GM21526 (cell line): ENCODE measurements around the gene KRT79.

Experiments used
- ATAC-seq: cut with Tn5 transposase; IDR thresholded peaks from one replicate; pipeline ENCODE4 v1.9.1; 2021; ENCODE audit warnings: moderate library complexity; ENCODE audit not compliant: unreplicated experiment, low FRiP score

Gene KRT79

DNA sequence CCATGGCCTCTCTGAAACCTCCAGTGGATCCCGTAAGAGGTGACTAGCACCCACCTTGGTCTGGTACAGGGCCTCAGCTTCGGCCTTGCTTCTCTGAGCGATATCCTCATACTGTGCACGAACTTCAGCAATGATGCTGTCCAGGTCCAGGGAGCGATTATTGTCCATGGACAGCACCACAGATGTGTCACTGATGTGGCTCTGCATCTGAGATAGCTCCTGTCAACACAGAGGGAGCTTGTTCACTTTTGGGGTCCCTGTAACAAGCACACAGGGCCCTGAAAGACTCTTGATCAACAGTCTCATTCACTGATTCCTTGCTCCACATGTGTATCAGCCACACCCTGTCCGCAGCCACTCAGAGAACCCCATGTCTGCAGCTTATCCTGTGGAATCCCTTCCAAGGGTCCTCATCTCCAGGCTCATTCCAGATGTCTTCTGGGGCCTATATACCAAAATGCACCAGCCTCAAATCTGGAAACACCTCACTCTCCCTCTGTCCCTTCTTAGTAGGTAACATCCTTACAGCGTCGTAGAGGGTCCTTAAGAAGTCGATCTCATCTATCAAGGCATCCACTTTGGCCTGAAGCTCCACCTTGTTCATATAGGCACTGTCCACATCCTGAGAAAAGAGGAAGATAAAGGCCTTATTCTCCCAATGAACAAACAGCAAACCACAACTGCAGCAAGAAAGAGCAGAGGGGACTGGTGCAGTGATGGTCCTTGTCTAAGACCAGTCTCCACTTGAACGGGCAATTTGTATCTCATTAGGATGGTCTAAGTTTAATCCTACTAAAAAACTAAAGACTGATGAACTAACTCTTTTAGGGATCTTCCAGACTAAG, 41.7 kb downstream of the KRT79 start:
- ATAC-seq = no peak

DNA sequence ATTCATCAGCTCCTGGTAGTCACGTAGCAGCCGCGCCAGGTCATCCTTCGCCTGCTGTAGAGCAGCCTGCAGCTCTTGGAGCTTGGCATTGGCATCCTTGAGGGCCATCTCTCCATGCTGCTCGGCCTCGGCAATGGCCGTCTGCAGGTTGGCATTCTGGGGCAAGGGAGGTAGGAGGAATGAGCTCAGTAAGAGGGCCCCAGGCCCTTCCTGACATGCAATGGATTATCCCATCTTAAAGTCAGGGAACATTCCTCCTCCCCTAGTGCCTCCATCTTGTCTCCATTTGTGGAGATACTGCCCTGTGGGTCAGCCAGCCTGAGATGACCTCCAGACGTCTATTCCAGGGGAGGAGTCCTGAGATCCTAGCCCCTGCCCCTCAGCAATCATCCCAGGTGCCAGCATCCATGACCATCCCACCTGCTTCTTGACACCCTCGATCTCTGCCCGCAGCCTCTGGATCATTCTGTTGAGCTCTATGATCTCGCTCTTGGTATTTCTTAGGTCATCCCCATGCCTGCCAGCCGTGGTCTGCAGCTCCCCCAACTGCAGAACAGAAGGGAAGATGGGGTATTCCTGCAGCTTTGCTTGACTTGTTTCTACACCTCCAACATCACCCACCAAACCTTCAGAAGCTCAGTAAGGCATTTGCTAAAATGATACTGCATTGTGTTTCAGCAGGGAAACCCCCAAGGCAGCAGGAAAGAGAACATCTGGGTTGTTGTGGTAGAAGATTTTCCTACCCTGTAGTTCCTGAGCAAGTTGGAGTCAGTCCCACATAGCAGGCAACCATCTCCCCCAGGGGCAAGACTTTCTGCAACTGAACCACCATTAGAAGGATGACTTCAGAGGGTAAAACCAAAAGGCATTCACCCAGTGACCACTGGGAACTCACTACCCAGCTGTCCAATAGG, 42.6 kb downstream of the KRT79 start:
- ATAC-seq = no peak

DNA sequence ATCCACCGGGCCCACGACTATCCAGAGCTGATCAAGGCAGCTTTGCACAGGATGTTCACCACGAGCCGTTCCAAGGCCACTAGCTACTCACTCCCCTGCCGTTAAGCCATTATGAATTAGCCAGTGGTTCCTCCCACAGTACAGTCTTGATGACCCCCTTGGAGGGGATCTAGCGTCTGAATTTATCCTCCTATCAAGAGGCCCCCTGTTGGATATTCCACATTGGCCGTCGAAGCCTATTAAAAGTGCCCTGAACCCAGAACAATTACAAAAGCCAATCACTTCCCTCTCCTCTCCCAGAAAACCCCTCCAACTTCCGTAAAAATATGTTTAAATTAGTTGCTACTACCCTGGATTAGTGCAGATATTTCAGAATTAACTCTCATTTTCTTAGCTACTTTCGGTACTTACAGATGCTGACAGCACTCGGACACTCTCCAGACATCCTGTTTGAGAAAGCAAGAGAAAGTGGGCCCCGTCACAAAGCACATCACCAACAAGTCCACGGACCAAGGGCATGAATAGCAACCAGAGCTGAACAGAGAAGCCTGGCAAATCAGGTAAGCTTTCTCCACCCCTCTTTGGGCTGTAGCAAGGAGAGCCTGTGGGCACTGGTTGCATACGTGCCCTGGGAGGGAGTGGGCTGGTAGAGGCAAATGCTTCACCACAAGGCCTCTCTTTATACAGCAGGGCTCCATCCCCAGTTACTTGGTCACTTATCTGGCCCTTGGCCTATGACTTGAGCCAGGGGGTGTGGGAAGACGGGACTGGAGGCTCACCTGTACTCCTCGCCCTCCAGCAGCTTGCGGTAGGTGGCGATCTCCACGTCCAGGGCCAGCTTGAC, 43.5 kb downstream of the KRT79 start:
- ATAC-seq = no peak

DNA sequence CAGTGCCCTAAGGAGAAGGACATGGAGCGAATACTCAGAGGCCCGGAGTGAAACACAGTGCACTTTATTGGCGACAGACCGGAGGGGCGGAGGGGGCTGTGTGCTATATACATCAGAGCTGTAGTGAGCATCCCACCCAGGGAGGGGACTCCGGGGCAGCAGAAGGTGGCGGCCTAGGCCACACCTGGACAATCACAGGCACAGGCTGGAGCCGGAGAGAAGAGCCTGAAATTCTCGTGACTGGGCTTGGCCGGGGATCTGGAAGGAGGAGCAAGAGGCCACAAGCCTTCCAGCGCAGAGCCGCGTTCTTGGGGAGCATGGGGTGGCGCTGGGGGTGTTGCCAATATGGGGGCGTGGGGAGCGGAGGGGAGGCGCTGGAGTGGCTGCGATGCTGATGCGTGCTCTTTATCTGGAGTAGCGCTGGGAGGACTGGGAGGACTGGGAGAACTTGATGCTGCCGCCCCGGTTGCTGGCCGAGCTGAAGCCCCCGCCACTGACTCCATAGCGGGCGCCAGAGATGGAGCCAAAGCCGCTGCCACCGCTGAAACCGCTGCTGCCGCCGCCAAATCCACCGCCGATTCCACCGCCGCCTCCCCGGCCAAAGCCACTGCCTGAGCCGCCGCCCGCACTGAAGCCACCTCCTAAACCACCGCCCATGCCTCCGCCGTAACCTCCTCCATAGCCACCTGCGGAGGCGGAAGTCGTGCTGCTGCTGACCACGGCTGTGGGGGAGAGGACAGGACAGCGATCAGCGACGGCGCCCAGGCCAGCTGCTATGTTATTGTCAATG, 44.3 kb downstream of the KRT79 start:
- ATAC-seq = no peak

DNA sequence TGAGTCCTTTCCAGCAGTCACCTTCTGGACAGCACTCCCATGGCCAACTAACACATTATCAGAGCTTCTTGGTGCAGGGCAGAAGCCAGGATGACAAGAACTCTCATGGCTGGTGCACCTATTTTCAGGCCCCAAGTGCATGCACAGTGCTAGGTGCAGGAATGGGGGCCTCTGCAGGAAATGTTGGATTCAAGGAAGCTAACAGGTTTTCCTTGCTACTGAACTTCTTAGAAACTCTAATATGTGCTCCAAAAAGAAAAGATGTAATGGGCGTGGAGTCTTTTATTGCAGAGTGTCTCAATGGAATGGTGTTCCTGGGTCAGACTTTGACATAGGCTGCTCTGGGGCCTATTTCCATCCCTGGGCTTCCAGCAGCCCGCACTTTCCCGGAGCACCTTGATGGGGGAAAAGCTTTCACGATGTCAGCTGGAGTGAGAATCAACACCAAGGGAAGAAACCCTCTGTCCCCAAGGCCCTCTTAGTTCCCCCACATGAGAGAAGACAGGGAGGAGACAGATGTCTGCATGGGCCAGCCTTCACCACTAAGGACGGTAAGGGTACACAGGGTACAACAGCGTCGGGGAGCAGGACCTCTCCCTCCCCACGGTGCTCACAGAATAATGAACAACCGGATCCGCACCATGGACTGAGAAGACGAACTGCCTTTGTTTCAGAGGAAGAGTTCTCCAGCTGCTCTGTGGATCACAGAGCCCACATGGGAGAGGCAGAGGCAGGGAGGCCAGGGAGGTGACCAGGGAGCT, 45.1 kb downstream of the KRT79 start:
- no peak for ATAC-seq

DNA sequence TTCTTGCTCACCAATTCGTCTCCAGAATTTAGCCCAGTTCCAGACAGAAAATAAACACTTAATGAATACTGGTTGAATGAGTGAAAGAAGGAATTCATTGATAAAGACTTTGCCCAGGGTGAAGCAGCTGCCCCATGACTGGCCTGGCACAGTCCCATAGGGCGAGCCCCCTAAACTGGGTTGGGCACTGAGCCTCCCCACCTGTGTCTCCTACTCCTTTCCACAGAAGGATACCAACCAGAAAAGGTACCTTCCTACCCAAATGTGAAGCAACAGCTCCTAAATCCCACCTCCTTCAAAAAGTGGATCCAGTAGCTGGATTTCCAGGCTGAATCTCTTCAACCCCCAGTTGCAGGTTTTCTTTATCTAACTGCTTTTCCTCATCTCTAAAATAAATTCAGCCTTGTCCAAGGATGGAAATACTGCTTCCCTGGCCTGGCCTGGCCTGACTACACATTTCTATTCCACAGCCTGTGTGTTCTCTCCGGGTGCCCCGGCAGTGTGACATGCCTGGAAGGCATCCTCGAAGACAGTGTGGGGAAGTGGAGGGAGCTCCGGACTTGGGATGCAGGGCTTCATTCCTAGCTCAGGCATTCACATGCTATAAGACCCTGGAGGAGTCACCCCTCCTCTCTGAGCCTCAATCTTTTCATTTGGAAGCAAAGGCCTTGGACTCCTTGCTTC, 45.8 kb downstream of the KRT79 start:
- no peak for ATAC-seq

DNA sequence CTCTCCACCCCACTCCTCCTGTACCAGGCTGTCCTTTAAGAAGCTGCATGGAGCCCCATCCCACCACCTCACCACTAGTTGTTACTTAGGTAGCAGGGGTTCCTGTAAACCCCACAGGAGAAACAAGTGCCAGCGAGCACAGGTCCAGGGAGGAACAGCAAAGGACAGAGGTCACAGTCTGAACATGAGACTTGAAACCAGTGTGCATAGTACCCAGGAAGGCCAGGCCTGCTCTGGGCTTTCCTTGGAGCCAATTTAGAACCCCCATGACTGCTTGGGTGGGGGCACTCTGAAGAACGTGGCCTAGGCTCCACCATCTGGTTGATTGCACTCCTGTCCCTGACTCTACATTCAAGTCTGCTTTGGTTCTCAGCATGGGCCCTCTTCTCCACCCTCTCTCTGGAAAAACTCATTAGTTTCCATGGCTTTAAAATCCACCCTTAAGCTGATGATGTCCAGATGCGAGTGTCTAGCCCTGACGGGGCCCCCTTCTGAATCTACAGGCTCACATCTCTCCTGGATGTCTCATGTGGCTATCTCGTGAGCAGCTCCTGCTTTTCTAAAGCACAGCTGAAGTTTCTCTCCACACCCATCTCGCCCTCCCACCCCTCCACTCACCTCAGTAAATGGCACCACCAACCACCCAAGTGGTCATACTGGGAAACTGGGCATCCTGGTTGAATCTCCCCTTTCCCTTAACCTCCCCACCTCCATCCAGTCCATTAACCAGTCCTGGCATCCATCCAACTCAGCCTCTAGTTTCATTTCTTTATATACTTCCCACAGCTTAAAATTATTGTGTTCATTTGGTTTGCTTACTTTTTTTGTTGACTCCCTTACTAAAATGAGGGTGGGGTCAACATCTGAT, 46.6 kb downstream of the KRT79 start:
- ATAC-seq = no peak

DNA sequence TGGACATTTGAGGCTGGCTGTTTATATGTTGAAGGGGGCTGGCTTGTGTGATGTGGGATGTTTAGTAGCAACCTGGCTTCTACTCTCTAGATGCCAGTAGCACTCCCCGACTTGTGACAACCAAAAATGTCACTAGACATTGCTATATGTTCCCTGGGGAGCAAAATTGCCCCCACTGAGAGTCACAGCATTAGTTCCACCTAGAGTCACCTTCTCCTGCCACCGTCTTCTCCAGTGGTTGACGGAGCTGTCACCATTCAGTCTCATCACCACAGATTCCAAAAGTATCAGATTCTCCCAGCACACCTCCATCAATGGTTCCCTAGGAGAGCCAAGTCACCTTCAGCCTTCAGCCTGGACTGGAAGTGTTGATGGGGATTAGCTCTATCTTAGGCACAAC, 49.2 kb downstream of the KRT79 start:
- no peak for ATAC-seq

DNA sequence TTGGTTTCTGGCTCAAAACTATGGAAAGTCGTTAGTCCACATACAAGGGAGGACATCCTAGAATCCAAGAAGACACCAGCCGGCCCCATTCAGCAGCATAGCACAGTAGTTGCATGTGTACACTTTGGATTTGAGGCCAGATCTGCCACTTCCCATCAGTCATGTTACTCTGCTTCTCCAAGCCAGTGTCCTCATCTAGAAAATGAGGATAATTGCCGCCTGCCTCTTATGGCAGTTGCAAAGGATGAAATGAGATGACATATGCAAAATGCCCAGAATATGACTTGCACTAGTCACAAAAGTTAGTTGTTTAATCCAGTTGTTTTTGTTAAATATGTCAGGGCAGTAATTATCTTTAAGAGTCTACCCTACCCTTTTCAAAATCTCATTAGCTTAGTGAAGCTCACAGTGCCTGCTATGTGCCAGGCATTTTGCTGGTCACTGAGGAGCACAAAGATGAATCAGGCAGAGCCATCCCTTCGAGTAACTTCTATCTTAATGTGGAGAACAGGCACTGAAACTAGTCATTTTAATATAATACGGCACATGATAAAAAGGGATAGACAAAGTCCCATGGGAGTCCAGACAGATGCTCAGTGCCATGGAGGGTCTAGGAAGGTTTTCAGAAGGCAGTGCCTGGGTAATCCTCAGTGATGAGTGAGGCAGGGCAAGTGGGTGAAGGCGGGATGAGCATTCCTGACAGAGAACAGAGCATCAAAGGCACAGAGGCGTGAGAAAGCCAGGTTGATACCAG, 50.4 kb downstream of the KRT79 start:
- no peak for ATAC-seq

DNA sequence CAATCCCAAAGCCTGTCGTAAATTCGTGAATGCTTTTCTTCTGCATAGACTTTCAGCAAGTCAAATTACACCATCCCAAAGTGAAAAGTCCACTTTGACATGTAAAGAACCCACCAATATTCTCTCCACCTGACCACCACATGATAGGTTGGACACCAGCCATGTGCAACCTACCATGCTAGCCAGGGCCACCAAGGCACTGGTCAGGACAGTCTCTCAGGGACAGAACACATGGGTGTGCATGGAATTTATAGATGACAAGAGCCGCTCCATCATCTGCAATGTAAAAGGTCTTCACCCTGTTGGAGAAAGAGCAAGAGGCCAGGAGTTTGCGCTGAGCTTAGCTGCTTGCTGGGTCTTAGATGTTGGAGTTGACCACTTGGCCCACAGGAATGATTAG, 51.6 kb downstream of the KRT79 start:
- no peak for ATAC-seq

DNA sequence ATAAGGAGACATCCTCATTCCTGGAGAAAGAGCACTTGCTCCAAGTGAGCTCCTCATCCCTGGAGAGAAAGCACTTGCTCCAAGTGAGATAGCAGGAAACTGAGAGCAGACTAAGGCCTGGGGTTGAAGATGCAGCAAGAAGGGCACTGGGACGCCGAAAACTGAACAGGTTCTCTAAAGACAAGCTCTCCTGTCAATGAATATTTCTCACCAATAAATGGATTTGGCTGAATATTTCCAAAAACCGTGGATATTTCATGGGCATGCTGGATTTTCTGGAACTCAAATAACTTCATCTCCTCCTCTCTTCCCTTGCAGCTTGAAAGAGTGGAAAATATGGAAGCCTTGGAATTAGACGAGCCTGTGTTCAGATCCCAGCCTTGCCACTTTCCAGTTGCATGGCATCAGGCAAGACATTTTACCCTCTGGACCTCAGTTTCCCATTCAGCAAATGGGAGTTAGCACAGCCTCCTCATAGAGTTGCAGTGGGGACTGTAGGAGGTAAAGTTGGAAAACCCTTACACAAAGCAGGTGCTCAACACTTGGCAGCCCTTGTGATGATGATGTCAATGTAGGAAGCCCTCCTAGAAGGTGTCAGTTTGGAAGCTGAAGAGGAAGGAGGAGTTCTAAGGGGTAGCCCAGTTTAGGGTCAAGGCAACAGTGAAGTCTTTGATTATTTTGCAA, 52.6 kb downstream of the KRT79 start:
- no peak for ATAC-seq

DNA sequence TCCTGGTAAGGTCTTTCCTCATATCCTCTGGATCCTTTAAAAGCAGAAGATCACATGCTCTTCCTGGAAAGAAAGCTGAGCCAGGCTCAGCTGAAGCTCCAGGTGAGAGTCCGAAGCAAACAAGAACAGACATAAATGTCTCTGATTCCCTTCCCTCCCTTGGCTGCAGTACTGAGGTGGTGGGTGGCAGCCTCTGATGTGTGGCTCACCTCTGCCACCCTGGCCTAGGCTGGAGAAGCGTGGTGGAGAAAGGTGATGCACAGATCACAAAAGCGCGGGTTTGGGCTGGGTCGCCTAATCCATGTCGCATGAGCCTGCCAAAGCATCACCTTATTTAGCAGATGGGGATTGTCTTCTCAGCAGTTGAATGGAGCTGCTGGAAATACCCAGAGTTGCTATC, 54.2 kb downstream of the KRT79 start:
- ATAC-seq = no peak

DNA sequence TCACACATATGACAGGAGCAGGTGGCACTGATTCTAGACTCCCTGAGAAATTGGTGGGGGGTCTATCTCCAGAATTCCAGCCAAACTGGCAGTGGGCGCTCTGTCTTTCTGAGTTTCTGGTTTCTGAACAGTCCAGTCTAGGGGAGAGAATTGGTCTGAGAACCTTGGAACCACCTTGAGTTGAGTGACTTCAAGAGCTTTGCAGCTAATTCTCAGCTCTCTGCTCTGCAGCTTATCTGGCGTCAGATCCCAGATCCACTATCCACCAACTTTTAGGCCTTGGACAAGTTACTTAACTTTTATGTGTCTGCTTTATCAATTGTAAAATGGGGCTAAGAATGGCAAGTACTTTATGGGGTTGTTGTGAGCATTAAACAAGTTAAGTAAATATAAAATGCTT, 55.3 kb downstream of the KRT79 start:
- ATAC-seq = no peak

DNA sequence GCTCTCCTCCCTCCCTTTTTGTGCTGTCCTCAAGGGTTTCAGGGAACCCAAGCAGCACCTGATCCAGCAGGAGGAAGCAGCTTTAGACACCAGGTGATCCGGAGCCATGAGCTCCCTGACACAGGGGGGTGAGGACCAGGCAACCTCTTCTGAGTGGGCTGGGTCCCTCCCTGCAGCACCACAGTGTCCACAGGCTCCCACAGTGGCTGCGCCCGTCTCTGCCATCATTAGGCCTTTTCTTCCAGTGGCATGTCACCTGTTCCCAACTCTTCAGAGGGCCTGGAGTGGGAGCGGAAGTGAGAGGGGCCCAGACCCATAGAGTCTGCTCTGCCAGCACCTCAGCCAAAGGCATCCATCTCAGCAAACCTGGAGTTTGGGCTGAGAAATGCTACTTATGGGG, 56.5 kb downstream of the KRT79 start:
- ATAC-seq = no peak

DNA sequence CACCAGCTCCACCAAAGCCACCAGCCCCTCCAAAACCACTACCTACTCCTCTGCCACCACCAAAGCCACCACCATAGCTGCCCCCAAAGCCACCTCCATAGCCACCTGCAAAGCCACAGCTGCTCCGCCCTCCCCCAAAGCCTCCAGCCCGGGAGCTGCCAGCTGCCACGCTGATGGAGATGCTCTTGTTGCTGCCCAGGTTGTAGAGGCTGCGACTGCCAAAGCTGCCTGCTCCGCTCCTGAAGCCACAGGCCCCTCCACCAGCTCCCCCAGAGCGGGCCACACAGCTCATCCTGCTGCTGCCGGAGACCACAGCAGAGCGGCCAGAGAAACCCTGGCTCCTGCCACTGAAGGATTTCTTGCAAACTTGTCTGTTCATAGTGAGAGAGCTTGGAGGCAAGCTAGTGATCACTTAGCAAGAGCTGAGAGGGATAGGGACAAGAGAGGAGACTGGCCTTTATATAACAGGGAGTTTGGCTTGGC, 57.2 kb downstream of the KRT79 start, which contains the start of gene KRT76:
Gene KRT76 (minus strand): TSS at position 433 of the 483 bp plus-strand sequence. CDS start 54 bp downstream, at position 379.
- ATAC-seq = no peak

DNA sequence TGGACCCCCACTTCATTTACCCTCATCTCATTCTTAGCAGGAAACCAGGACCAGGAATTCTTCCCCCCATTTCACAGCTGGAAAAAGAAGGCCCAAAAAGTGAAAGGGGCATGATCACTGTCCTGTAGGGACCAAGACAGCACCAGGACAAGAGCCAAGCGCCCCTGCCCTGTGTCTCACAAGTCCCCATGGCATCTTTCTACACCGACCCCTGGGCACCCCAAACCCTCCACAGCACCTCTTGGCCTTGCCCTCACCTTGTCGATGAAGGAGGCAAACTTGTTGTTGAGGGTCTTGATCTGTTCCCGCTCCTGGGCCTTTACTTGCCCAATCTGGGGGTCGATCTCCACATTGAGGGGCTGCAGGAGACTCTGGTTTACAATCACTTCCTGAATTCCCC, 57.7 kb downstream of the KRT79 start:
- no peak for ATAC-seq
